Measurements from ENCODE around the gene CFAP43.

DNA sequence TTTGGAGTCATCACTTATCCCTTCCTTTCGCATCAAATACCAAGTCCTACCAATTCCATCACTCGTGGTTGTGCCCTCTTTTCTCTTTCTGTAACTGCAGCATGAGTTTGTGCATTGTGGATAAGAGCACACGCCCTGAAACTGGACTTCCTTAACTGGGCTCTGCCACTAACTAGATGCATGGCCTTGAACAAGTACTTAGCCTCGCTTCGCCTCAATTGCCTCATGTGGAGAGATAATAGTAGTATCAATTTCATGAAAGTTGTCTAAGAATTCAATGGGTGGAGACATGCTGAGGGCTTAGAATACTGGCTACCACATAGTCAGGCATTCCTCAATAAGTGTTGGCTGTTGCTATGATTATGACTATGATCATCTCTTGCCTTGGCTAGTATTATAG lies 41.5 kb downstream of the CFAP43 start:
- TF ChIP-seq, protein P1, sequence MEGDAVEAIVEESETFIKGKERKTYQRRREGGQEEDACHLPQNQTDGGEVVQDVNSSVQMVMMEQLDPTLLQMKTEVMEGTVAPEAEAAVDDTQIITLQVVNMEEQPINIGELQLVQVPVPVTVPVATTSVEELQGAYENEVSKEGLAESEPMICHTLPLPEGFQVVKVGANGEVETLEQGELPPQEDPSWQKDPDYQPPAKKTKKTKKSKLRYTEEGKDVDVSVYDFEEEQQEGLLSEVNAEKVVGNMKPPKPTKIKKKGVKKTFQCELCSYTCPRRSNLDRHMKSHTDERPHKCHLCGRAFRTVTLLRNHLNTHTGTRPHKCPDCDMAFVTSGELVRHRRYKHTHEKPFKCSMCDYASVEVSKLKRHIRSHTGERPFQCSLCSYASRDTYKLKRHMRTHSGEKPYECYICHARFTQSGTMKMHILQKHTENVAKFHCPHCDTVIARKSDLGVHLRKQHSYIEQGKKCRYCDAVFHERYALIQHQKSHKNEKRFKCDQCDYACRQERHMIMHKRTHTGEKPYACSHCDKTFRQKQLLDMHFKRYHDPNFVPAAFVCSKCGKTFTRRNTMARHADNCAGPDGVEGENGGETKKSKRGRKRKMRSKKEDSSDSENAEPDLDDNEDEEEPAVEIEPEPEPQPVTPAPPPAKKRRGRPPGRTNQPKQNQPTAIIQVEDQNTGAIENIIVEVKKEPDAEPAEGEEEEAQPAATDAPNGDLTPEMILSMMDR (conservative IDR thresholded peaks at IDR 0.05), result no peak
- TF ChIP-seq EZH2 (IDR thresholded peaks at IDR 0.05; ENCODE audit: low read depth), result no peak
